ENCODE measurements around the gene AVPI1. TPM values are rescaled to one million over a fixed set of nuclear protein-coding genes. Genes with fewer than 3 reads are reported as not detected.

Gene AVPI1
- total RNA-seq, 1 donor from 2014 or later: 5.6 TPM

GRCh38 chr10:97721871-97722780, 35.1 kb upstream of the AVPI1 start:
- DNase-seq (ENCODE audit: low read depth) (no peak), FAIRE-seq (no peak)
- Histone ChIP-seq H3K36me3 (ENCODE audit: insufficient read depth, low read length) (peaks cover 7% of the 10 kb centered on the region), H3K4me3 (ENCODE audit: insufficient read depth, low read depth, low read length) (no peak overlapping the region), H3K9me3 (ENCODE audit: insufficient read depth, low read depth, low read length) (no peaks in the 10 kb centered on the region), H3K27me3 (ENCODE audit: insufficient read depth, low read length) (no peaks in the 10 kb centered on the region), H3K4me1 (ENCODE audit: insufficient read depth, low read length) (peaks cover 8% of the 10 kb centered on the region), H3K79me2 (ENCODE audit: insufficient read depth, low read length) (peaks cover 14% of the 10 kb centered on the region), H3K27ac (ENCODE audit: low read depth, low read length) (no peak overlapping the region), H3K4me2 (ENCODE audit: low read length) (no peak overlapping the region), H4K20me1 (ENCODE audit: insufficient read depth, low read length) (peaks cover 26% of the 10 kb centered on the region), H2AFZ (ENCODE audit: low read depth, low read length) (no peak overlapping the region), H3K9ac (ENCODE audit: low read length) (no peak overlapping the region)
- Mint-ChIP-seq H3K36me3 (ENCODE audit: low read depth, unreplicated experiment) (peaks cover 33% of the 10 kb centered on the region), H3K9me3 (ENCODE audit: unreplicated experiment) (peaks cover 2% of the 10 kb centered on the region), H3K27ac (ENCODE audit: unreplicated experiment) (no peak overlapping the region), H3K4me1 (ENCODE audit: low read depth, unreplicated experiment) (peaks cover 20% of the 10 kb centered on the region), H3K27me3 (ENCODE audit: low read depth, unreplicated experiment) (no peaks in the 10 kb centered on the region), H3K4me3 (ENCODE audit: unreplicated experiment) (no peak overlapping the region)
- TF ChIP-seq CTCF (IDR thresholded peaks at IDR 0.05; ENCODE audit: insufficient read depth, low read depth, low read length) (no peak), EZH2 (IDR thresholded peaks at IDR 0.05; ENCODE audit: insufficient read depth, low read length) (no peak)

GRCh38 chr10:97719602-97720001, 32.6 kb upstream of the AVPI1 start:
- no peak overlapping the region for H3K27ac Mint-ChIP-seq (ENCODE audit: unreplicated experiment)
- no peak overlapping the region for H3K4me3 ChIP-seq (ENCODE audit: insufficient read depth, low read depth, low read length)

More at GRCh38 chr10:97719602-97720001, 32.6 kb upstream of the AVPI1 start:
- Mint-ChIP-seq H3K4me3 (ENCODE audit: unreplicated experiment) (no peak overlapping the region), H3K9me3 (ENCODE audit: unreplicated experiment) (peaks cover 2% of the 10 kb centered on the region), H3K36me3 (ENCODE audit: low read depth, unreplicated experiment) (peaks cover 38% of the 10 kb centered on the region), H3K27me3 (ENCODE audit: low read depth, unreplicated experiment) (no peaks in the 10 kb centered on the region), H3K4me1 (ENCODE audit: low read depth, unreplicated experiment) (peaks cover 33% of the 10 kb centered on the region)
- Histone ChIP-seq H3K9me3 (ENCODE audit: insufficient read depth, low read depth, low read length) (no peaks in the 10 kb centered on the region), H3K4me2 (ENCODE audit: low read length) (no peak overlapping the region), H3K9ac (ENCODE audit: low read length) (no peak overlapping the region), H4K20me1 (ENCODE audit: insufficient read depth, low read length) (peaks cover 49% of the 10 kb centered on the region), H3K27ac (ENCODE audit: low read depth, low read length) (no peak overlapping the region), H3K36me3 (ENCODE audit: insufficient read depth, low read length) (peaks cover 10% of the 10 kb centered on the region), H3K4me1 (ENCODE audit: insufficient read depth, low read length) (peaks cover 23% of the 10 kb centered on the region), H3K27me3 (ENCODE audit: insufficient read depth, low read length) (no peaks in the 10 kb centered on the region), H3K79me2 (ENCODE audit: insufficient read depth, low read length) (peaks cover 39% of the 10 kb centered on the region), H2AFZ (ENCODE audit: low read depth, low read length) (no peak overlapping the region)
- FAIRE-seq: no peak
- TF ChIP-seq CTCF (IDR thresholded peaks at IDR 0.05; ENCODE audit: insufficient read depth, low read depth, low read length): no peak
- no peak for TF ChIP-seq EZH2 (IDR thresholded peaks at IDR 0.05; ENCODE audit: insufficient read depth, low read length)
- no peak for DNase-seq (ENCODE audit: low read depth)

All from astrocyte (in vitro differentiated cells and primary cell).